Hepatocyte (in vitro differentiated cells): ENCODE results near the gene CEACAM1.

Experiments
- CTCF ChIP-seq: fragments of 200-600 bp; sonication (generic); IDR thresholded peaks from 2 replicates; pipeline ENCODE4 v1.5.1; 2016; ENCODE audit warnings: antibody characterized with exemption, mild to moderate bottlenecking; ENCODE audit not compliant: poor library complexity
- EZH2 ChIP-seq: fragments of 200-600 bp; sonication (generic); IDR thresholded peaks from 2 replicates; pipeline ENCODE4 v1.6.1; 2016; ENCODE audit warnings: antibody characterized with exemption, mild to moderate bottlenecking, borderline replicate concordance
- EZH2phosphoT487 ChIP-seq: fragments of 200-600 bp; sonication (generic); IDR thresholded peaks from one replicate; pipeline ENCODE4 v1.6.1; 2018; ENCODE audit warnings: antibody characterized with exemption, mild to moderate bottlenecking, low read depth, moderate library complexity; ENCODE audit not compliant: unreplicated experiment, severe bottlenecking

DNA sequence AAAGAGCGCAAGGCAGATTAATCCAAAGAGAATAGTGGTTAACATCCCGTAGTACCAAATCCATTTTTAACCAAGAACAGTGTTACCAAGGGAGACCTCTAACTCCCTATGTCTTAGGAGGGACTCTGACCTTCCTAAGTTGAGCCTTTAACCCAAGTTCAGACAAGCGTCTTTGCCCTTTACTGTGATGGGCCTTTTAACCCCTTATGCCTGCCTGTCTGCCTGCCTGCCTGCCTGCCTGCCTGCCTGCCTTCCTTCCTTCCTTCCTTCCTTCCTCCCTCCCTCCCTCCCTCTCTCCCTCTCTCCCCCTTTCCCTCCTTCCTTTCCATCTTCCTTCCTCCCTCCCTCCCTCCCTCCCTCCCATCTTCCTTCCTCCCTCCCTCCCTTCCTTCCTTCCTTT lies 32.6 kb downstream of the CEACAM1 start:
- no peak for TF ChIP-seq CTCF
- no peak for TF ChIP-seq EZH2phosphoT487
- no peak for TF ChIP-seq EZH2
